ENCODE measurements around the gene SLC25A33.
"Not testable (repeated sequence)": the region's sequence is repeated elsewhere in the genome, so short reads cannot be mapped to it uniquely, and the experiment has no call there.

The SLC25A33 gene

DNA sequence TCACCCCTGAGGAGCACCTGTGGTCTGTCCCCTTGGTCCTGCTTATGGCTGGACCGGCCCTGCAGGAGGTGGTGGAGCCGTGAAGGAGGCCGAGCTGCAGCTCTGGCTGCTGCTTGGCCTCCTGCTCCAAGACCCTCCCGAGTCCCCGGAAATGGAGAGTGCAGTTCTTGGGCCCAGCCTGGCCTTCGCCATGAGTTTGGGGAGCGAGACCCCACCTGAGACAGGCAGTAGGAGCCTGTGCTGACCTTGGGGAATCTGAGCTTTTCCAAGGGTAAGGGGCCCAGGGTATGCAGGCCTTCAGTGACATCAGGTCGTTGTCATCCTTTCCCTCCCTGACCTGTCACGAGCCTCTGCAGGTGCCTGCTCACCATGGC is 63.5 kb downstream of the SLC25A33 start:
- no peak for DNase-seq

DNA sequence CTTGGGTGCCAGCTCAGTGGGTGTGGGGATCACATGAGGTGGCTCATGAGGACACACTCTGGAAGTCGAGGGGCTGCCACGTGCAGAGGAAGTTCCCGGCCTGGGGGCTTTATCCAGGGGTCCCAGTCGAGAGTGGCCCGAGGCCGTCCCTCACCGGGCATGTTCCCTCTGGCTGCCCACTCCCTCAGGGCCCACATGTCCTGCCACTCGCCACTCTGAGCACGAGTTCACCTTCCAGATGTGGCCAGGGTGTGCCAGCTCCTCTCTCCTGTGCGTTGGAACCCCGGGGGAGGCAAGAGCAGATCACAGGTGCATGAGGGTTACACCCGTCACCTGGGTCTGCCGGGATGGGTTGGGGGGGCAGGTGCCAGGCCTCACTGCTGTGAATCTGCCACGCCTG is 64.0 kb downstream of the SLC25A33 start:
- DNase-seq = no peak

DNA sequence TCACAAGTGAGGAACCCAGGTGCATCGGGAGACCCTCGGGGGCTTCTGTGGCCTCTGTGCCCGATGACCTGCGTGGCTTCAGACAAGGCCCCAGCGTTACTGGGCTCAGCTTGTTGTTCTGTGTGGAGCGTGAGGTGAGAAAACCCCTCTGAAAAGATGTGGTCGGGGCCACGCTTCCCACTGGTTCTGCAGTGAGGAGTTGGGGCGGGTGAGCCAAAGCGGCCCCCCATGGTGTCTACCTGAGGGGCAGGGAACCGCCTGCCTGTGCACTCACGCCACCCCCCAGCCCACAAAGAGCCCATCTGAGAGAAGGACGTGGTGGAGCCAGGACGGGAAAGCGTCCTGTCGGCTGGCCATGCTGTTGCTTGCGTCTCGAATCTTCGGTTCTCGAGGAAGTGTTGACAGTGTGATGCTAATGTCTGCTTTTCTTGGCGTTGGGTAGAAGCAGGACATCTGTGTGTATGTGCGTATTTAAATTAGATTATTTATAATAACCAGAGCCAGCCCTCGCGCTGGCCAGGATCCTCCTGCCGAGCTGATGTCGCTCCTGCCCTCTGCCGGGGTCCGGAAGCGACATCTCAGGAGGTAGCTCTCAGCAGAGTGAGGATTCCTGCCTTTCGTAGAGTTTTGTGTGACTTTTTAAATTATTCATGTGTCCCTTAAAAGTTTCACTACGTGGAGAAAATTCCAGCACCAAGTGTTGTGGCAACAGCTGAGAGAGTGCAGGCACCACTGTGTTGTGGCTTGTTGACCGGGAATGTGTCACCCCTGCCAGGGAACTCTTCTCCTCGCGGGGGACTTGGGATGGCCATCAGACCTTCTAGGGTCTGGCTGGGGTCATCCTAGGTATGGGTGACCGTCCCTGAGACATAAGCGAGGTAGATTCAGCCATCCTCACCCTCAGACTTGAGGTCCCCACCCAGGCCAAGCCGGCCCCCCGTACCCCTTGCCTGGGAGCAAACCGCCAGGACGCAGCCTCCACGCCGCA is 64.8 kb downstream of the SLC25A33 start:
- no peak for DNase-seq

GRCh38 chr1:9604836-9605235 is 65.6 kb downstream of the SLC25A33 start:
- DNase-seq = no peak

- no peak for DNase-seq
Observed at GRCh38 chr1:9605946-9606455, 66.7 kb downstream of the SLC25A33 start.

- DNase-seq = no peak
Observed at GRCh38 chr1:9606458-9606857, 67.2 kb downstream of the SLC25A33 start.

- no peak for DNase-seq
Observed at GRCh38 chr1:9606948-9607347, 67.7 kb downstream of the SLC25A33 start.

- no peak for DNase-seq
Observed at GRCh38 chr1:9607352-9607751, 68.1 kb downstream of the SLC25A33 start.

GRCh38 chr1:9609998-9610397 is 70.7 kb downstream of the SLC25A33 start:
- no peak for DNase-seq

GRCh38 chr1:9610548-9610947 is 71.3 kb downstream of the SLC25A33 start:
- no peak for DNase-seq

DNA sequence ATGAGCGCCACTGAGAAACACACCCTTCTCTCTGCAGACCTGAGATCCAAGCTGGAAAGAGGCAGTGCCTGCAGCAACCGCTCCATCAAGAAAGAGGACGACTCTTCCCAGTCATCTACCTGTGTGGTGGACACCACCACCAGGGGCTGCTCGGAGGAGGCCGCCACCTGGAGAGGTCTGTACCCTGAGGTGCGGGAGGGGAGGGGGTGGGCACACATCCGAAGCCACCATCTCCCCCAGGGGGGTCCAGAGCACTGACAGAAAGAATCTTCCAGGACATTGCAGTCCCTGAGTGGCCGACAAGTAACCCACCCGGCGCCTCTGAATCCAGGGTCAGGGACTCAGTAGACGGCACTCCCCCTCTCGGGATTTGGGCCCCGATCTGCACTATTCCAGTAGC is 72.5 kb downstream of the SLC25A33 start:
- DNase-seq = no peak

- DNase-seq = no peak
Observed at GRCh38 chr1:9612162-9612845, 73.0 kb downstream of the SLC25A33 start.

DNA sequence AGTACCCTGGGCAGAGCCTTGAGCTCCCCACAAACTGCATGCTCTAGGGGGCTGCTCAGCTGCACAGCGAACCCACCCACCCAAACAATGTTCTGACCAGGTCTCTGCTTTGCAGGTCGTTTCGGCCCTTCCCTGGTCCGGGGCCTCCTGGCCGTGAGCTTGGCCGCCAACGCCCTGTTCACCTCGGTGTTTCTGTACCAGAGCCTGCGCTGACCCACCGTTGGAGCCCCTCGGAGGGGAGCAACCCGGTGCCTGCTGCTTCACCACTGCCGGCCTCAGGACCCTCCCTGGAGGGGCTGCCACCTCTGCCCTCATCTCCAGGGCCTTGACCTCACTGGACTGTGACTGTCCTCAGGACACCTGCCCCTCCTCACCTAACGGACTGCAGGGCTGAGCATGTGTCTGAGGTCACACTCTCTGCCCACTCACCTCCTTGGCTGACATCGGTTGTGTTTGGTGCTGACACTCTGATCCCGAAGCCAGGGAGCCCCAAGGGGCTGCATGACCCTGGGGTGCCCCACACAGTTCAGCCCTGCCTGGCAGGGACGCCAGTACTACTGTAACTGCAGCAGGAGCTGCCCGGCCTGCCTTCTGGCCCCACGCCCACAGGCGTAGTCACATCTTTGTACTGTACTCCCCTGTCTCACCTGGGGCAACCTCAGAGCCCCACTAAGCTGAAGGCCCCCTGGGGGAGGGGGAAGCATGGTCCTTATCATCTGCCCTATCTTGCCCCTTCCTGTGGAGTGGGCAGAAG is 73.8 kb downstream of the SLC25A33 start:
- DNase-seq = no peak

GRCh38 chr1:9613625-9614299 is 74.5 kb downstream of the SLC25A33 start:
- no peak for DNase-seq

GRCh38 chr1:9615316-9616063 is 76.2 kb downstream of the SLC25A33 start:
- DNase-seq = peak; percentile 92

- DNase-seq = no peak
Observed at GRCh38 chr1:9618909-9619679, 79.8 kb downstream of the SLC25A33 start.

- no peak for DNase-seq
Observed at GRCh38 chr1:9621032-9621431, 81.8 kb downstream of the SLC25A33 start.

DNA sequence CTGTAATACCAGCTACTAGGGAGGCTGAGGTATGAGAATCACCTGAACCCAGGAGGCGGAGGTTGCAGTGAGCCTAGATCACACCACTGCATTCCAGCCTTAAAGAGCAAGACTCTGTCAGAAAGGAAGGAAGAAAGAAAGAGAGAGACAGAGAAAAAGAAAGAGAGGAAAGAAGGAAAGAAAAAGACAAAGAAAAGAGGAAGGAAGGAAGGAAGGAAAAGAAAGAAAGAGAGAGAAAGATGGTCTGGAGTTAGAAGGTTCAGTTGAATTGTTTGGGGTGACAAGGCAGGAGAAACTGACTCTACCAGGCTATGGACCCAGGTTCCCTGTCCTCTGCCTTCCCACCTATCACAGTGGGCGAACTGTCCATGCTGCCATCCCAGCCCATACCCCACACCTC is 84.8 kb downstream of the SLC25A33 start:
- no peak for DNase-seq

- DNase-seq = not testable (repeated sequence)
Observed at GRCh38 chr1:9625030-9625429, 85.8 kb downstream of the SLC25A33 start.

GRCh38 chr1:9626201-9626608 is 86.9 kb downstream of the SLC25A33 start:
- peak; percentile 9 for DNase-seq
